H1 (cell line): Measurements from ENCODE around the gene ZNF654.

Experiments used
- EZH2 ChIP-seq: fragments of 200-600 bp; sonication (generic); IDR thresholded peaks from 2 replicates; pipeline ENCODE4 v1.7.1; 2012; ENCODE audit warnings: low read depth, mild to moderate bottlenecking, moderate library complexity, low read length, inconsistent platforms; ENCODE audit not compliant: severe bottlenecking
- MAX ChIP-seq: IDR thresholded peaks from 2 replicates; pipeline ENCODE4 v1.6.1; 2012; ENCODE audit warnings: inconsistent platforms
- POLR2A ChIP-seq, 2 experiments: IDR thresholded peaks; 1 replicate in 1 of 2; 2 replicates in 1 of 2; pipeline ENCODE4 v1.6.1; 2011; ENCODE audit warnings: low read depth in 2 of 2, low read length in 2 of 2, mild to moderate bottlenecking in 2 of 2; ENCODE audit errors: control extremely low read depth in 1 of 2
- RFX5 ChIP-seq: IDR thresholded peaks from 2 replicates; pipeline ENCODE4 v1.6.1; 2011; ENCODE audit warnings: low read depth, low read length, improper control_type of control experiment, borderline replicate concordance
- ZNF274 ChIP-seq: IDR thresholded peaks from 2 replicates; pipeline ENCODE4 v1.7.0; 2012; ENCODE audit warnings: low read length, borderline replicate concordance; ENCODE audit errors: extremely low read depth

DNA sequence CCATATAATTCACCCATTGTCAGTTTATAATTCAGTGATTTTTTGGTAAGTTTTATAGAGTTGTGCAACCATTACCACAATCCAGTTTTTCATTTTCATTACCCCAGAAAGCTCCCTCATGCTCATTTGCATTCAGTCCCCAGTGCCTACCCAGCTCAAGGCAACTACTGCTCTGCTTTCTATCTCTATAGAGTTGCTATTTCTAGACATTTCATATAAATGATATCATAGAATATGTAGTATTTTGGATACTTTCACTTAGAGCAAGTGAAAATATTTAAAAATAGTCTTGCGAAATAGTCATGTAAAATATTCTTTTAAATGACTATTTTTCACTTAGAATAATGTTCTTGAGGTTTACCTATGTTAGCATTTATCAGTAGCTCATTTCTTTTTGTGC is 42.1 kb downstream of the ZNF654 start:
- TF ChIP-seq RFX5 (no peak), MAX (no peak), EZH2 (no peak), ZNF274 (no peak), POLR2A (IDR thresholded peaks at IDR 0.05; ENCODE audit: control extremely low read depth in 1 of 2, low read depth in 2 of 2, low read length in 2 of 2) (no peak)
